HG03575 (cell line): Measurements from ENCODE around the gene C1orf174.

Experiments
- ATAC-seq: cut with Tn5 transposase; IDR thresholded peaks from one replicate; pipeline ENCODE4 v1.9.1; 2021; ENCODE audit not compliant: unreplicated experiment, insufficient number of reproducible peaks, low FRiP score; ENCODE audit errors: extremely low read depth

Gene C1orf174

GRCh38 chr1:3883194-3883925 is 16.7 kb downstream of the C1orf174 start:
- ATAC-seq = no peak

GRCh38 chr1:3881193-3881480 is 18.9 kb downstream of the C1orf174 start:
- ATAC-seq = no peak

- ATAC-seq = no peak
Measured at GRCh38 chr1:3880429-3881192, 19.5 kb downstream of the C1orf174 start.

GRCh38 chr1:3879787-3880428 is 20.2 kb downstream of the C1orf174 start:
- no peak for ATAC-seq

GRCh38 chr1:3879099-3879498 is 21.0 kb downstream of the C1orf174 start:
- no peak for ATAC-seq

GRCh38 chr1:3876716-3877115 is 23.4 kb downstream of the C1orf174 start:
- ATAC-seq = no peak

- no peak for ATAC-seq
Measured at GRCh38 chr1:3874736-3875135, 25.3 kb downstream of the C1orf174 start.

- no peak for ATAC-seq
Measured at GRCh38 chr1:3872546-3872945, 27.5 kb downstream of the C1orf174 start.

- ATAC-seq = no peak
Measured at GRCh38 chr1:3871451-3871805, 28.6 kb downstream of the C1orf174 start.

- ATAC-seq = no peak
Measured at GRCh38 chr1:3869751-3870301, 30.2 kb downstream of the C1orf174 start.

GRCh38 chr1:3868464-3869006 is 31.5 kb downstream of the C1orf174 start:
- ATAC-seq = no peak

GRCh38 chr1:3865606-3866160 is 34.4 kb downstream of the C1orf174 start:
- no peak for ATAC-seq

- ATAC-seq = no peak
Measured at GRCh38 chr1:3864884-3865283, 35.2 kb downstream of the C1orf174 start.

GRCh38 chr1:3863231-3863935 is 36.7 kb downstream of the C1orf174 start:
- no peak for ATAC-seq

- no peak for ATAC-seq
Measured at GRCh38 chr1:3858231-3858981, 41.7 kb downstream of the C1orf174 start.

GRCh38 chr1:3857791-3858129 is 42.3 kb downstream of the C1orf174 start:
- ATAC-seq = no peak

GRCh38 chr1:3856923-3857790 is 42.9 kb downstream of the C1orf174 start, which contains the start of the genes CEP104 and DFFB:
CEP104 (minus strand) TSS chr1:3857211; CDS start chr1:3852407, 4,804 bp downstream.
DFFB (plus strand) TSS chr1:3857476; CDS start chr1:3857604, 128 bp downstream.
- ATAC-seq = peak; percentile 75
